Osteocyte (in vitro differentiated cells): Measurements from ENCODE around the gene GALNT17. TPM values are rescaled to one million over a fixed set of nuclear protein-coding genes. Genes with fewer than 3 reads are reported as not detected.

Experiments used
- DNase-seq: peaks from one replicate; pipeline ENCODE4 v3.0.0; 2021; ENCODE audit warnings: mixed read lengths; ENCODE audit not compliant: unreplicated experiment; ENCODE audit errors: extremely low spot score
- H3K27ac Mint-ChIP-seq: one replicate; pipeline ENCODE4 v1.8.0; 2021; ENCODE audit warnings: mild to moderate bottlenecking, mixed read lengths; ENCODE audit not compliant: unreplicated experiment
- H3K27me3 Mint-ChIP-seq: one replicate; pipeline ENCODE4 v1.8.0; 2021; ENCODE audit warnings: mixed read lengths; ENCODE audit not compliant: unreplicated experiment
- H3K36me3 Mint-ChIP-seq: one replicate; pipeline ENCODE4 v1.8.0; 2021; ENCODE audit warnings: mixed read lengths; ENCODE audit not compliant: unreplicated experiment
- H3K4me1 Mint-ChIP-seq: one replicate; pipeline ENCODE4 v1.8.0; 2021; ENCODE audit warnings: mixed read lengths; ENCODE audit not compliant: unreplicated experiment
- H3K4me3 Mint-ChIP-seq: one replicate; pipeline ENCODE4 v1.8.0; 2021; ENCODE audit warnings: mild to moderate bottlenecking, moderate library complexity, mixed read lengths; ENCODE audit not compliant: unreplicated experiment
- H3K9me3 Mint-ChIP-seq: one replicate; pipeline ENCODE4 v1.8.0; 2021; ENCODE audit warnings: mixed read lengths; ENCODE audit not compliant: unreplicated experiment
- CTCF ChIP-seq: fragments of 200-600 bp; sonication (generic); IDR thresholded peaks from 2 replicates; pipeline ENCODE4 v1.5.0; 2021; ENCODE audit warnings: antibody characterized with exemption, mild to moderate bottlenecking, moderate library complexity
- total RNA-seq: library from RNA; stranded (reverse); gene quantifications from 2 replicates; pipeline ENCODE4 v1.2.1, GENCODE V29; 2021

Gene GALNT17
- total RNA-seq, 1 donor from 2014 or later, result 1.4 TPM

GRCh38 chr7:71393661-71394060 lies 261.7 kb downstream of the GALNT17 start:
- Mint-ChIP-seq H3K27ac (no peak overlapping the region), H3K9me3 (peaks cover 38% of the 10 kb centered on the region), H3K27me3 (no peaks in the 10 kb centered on the region), H3K4me3 (no peak overlapping the region), H3K4me1 (no peaks in the 10 kb centered on the region), H3K36me3 (no peaks in the 10 kb centered on the region)
- TF ChIP-seq CTCF, result no peak
- DNase-seq, result no peak

- H3K27me3 Mint-ChIP-seq, result no peaks in the 10 kb centered on the region
- no peak overlapping the region for H3K4me3 Mint-ChIP-seq
- peaks cover 11% of the 10 kb centered on the region for H3K9me3 Mint-ChIP-seq
- H3K27ac Mint-ChIP-seq, result no peak overlapping the region
- H3K4me1 Mint-ChIP-seq, result no peaks in the 10 kb centered on the region
- TF ChIP-seq CTCF, result no peak
- no peaks in the 10 kb centered on the region for H3K36me3 Mint-ChIP-seq
- no peak for DNase-seq
These were observed 270.7 kb downstream of the GALNT17 start for GRCh38 chr7:71402684-71403083.

- no peak for TF ChIP-seq CTCF
- Mint-ChIP-seq H3K36me3 (no peaks in the 10 kb centered on the region), H3K27ac (no peak overlapping the region), H3K9me3 (peaks cover 6% of the 10 kb centered on the region), H3K4me3 (no peak overlapping the region), H3K4me1 (no peaks in the 10 kb centered on the region), H3K27me3 (no peaks in the 10 kb centered on the region)
- no peak for DNase-seq
These were observed 271.4 kb downstream of the GALNT17 start for GRCh38 chr7:71403202-71403946.

- Mint-ChIP-seq H3K27ac (no peak overlapping the region), H3K4me1 (no peaks in the 10 kb centered on the region), H3K4me3 (no peak overlapping the region)
These were observed 272.9 kb downstream of the GALNT17 start for GRCh38 chr7:71404726-71405345.

More at GRCh38 chr7:71404726-71405345, 272.9 kb downstream of the GALNT17 start:
- H3K9me3 Mint-ChIP-seq, result peaks cover 11% of the 10 kb centered on the region
- H3K36me3 Mint-ChIP-seq, result no peaks in the 10 kb centered on the region
- no peak for DNase-seq
- TF ChIP-seq CTCF, result no peak
- no peaks in the 10 kb centered on the region for H3K27me3 Mint-ChIP-seq
